GM12878 (cell line): ENCODE data around the gene SLC46A2. TPM values are rescaled to one million over a fixed set of nuclear protein-coding genes. Genes with fewer than 3 reads are reported as not detected.

Experiments
- ATAC-seq: fragments of 200-7000 bp; cut with Tn5 transposase; 3 replicates; pipeline ENCODE4 v1.9.1; 2020; ENCODE audit warnings: mild to moderate bottlenecking, moderate library complexity
- BruUV-seq: library from RNA; stranded (reverse); fragments of 400-500 nt; replicated peaks from 2 replicates; lab custom pipeline; 2021; lab: Mats Ljungman, UMichigan
- CTCF ChIA-PET: fragments of 300-600 bp; sonication (Branson Sonifier 250); formaldehyde crosslinking; extraction: SDS; loops from one replicate; lab custom pipeline; 2021; ENCODE audit warnings: inconsistent platforms; lab: Yijun Ruan, JAX
- POLR2A ChIA-PET: fragments of 350-600 bp; formaldehyde crosslinking; extraction: SDS; loops from one replicate; lab custom pipeline; 2021; ENCODE audit warnings: inconsistent platforms; lab: Charles Lee
- RAD21 ChIA-PET: fragments of 300-600 bp; sonication (Branson Sonifier 250); formaldehyde crosslinking; loops from one replicate; lab custom pipeline; 2023; ENCODE audit warnings: antibody characterized with exemption; ENCODE audit not compliant: unreplicated experiment; lab: Charles Lee
- SMC1A ChIA-PET: fragments of 300-600 bp; sonication (Branson Sonifier 250); formaldehyde crosslinking; loops from one replicate; lab custom pipeline; 2023; ENCODE audit not compliant: unreplicated experiment, uncharacterized antibody; lab: Charles Lee
- DNase-seq: peaks from one replicate; pipeline ENCODE4 v3.0.0-alpha.2; 2011; ENCODE audit warnings: low read depth, low spot score
- FAIRE-seq: peaks from 3 replicates; lab custom pipeline; 2011; peaks lifted over from hg19 to GRCh38; lab: Jason Lieb, UNC
- H2AFZ ChIP-seq: 2 replicates; pipeline ENCODE4 v1.6.0; 2011; ENCODE audit warnings: low read depth, low read length, control low read depth; ENCODE audit not compliant: control insufficient read depth
- H3K27ac ChIP-seq: 2 replicates; pipeline ENCODE4 v1.5.1; 2011; ENCODE audit warnings: control low read depth; ENCODE audit not compliant: control insufficient read depth, insufficient read depth
- H3K27me3 ChIP-seq, 2 experiments: replicated peaks in 1 of 2; 2 replicates each; pipeline versions ENCODE4 v1.6.0 to v1.6.1; 2011; ENCODE audit warnings: low read length in 1 of 2; ENCODE audit not compliant: control insufficient read depth in 2 of 2, insufficient read depth in 2 of 2
- H3K36me3 ChIP-seq, 2 experiments: 2 replicates each; pipeline ENCODE4 v1.5.1; 2011; ENCODE audit warnings: low read length in 1 of 2; ENCODE audit not compliant: control insufficient read depth in 2 of 2, insufficient read depth in 2 of 2
- H3K4me1 ChIP-seq: 2 replicates; pipeline ENCODE4 v1.6.1; 2011; ENCODE audit warnings: mild to moderate bottlenecking, low read length, moderate library complexity, mixed read lengths; ENCODE audit not compliant: control insufficient read depth, insufficient read depth
- H3K4me2 ChIP-seq: 2 replicates; pipeline ENCODE4 v1.6.0; 2011; ENCODE audit warnings: control low read depth; ENCODE audit not compliant: control insufficient read depth, insufficient read depth
- H3K4me3 ChIP-seq: fragments of 200-600 bp; sonication (generic); 2 replicates; pipeline ENCODE4 v1.5.1; 2016
- H3K79me2 ChIP-seq: 2 replicates; pipeline ENCODE4 v1.6.0; 2011; ENCODE audit warnings: low read length; ENCODE audit not compliant: control insufficient read depth, insufficient read depth
- H3K9ac ChIP-seq: 2 replicates; pipeline ENCODE4 v1.8.0; 2011; ENCODE audit warnings: low read length, control low read depth, mixed read lengths; ENCODE audit not compliant: control insufficient read depth, insufficient read depth
- H3K9me3 ChIP-seq: replicated peaks from 3 replicates; pipeline ENCODE4 v1.5.1; 2011; ENCODE audit warnings: mild to moderate bottlenecking, low read length; ENCODE audit not compliant: control insufficient read depth, insufficient read depth
- H4K20me1 ChIP-seq: 2 replicates; pipeline ENCODE4 v1.6.0; 2011; ENCODE audit not compliant: control insufficient read depth, insufficient read depth
- CHD1 ChIP-seq: IDR thresholded peaks from 2 replicates; pipeline ENCODE4 v1.6.1; 2012; ENCODE audit warnings: low read depth, low read length, improper control_type of control experiment
- CREB1 ChIP-seq: IDR thresholded peaks from 2 replicates; pipeline ENCODE4 v1.6.1; 2012; ENCODE audit warnings: low read depth, mild to moderate bottlenecking, inconsistent platforms
- ETV6 ChIP-seq, 2 experiments: fragments of 450-650 bp in 1 of 2; IDR thresholded peaks in 1 of 2; conservative IDR thresholded peaks in 1 of 2; 2 replicates each; pipeline ENCODE4 v1.6.1; 2014; ENCODE audit warnings: antibody characterized with exemption in 1 of 2, borderline replicate concordance in 1 of 2, low read depth in 1 of 2, mild to moderate bottlenecking in 1 of 2, moderate library complexity in 1 of 2
- JUND ChIP-seq: IDR thresholded peaks from 2 replicates; pipeline ENCODE4 v1.6.1; 2012; ENCODE audit warnings: low read depth, mild to moderate bottlenecking, low read length, improper control_type of control experiment, moderate library complexity
- KLF5 ChIP-seq: fragments of 450-650 bp; IDR thresholded peaks from 2 replicates; pipeline ENCODE4 v1.6.1; 2014; ENCODE audit warnings: mild to moderate bottlenecking; ENCODE audit not compliant: partially characterized antibody
- LARP7 ChIP-seq: fragments of 450-650 bp; IDR thresholded peaks from 2 replicates; pipeline ENCODE4 v1.6.1; 2017; ENCODE audit warnings: mild to moderate bottlenecking
- MTA3 ChIP-seq: IDR thresholded peaks from 2 replicates; pipeline ENCODE4 v1.6.1; 2012; ENCODE audit warnings: low read length, inconsistent platforms, borderline replicate concordance
- MYB ChIP-seq: fragments of 150-350 bp; IDR thresholded peaks from 2 replicates; pipeline ENCODE4 v1.6.1; 2014; ENCODE audit warnings: mild to moderate bottlenecking, low read depth, low read length, borderline replicate concordance
- NFYA ChIP-seq: IDR thresholded peaks from 2 replicates; pipeline ENCODE4 v1.6.1; 2011; ENCODE audit warnings: low read depth, mild to moderate bottlenecking, low read length, improper control_type of control experiment, borderline replicate concordance
- NR2C1 ChIP-seq: fragments of 450-650 bp; IDR thresholded peaks from 2 replicates; pipeline ENCODE4 v1.6.1; 2017; ENCODE audit warnings: antibody characterized with exemption, mild to moderate bottlenecking, moderate library complexity
- POLR2A ChIP-seq: IDR thresholded peaks from 2 replicates; pipeline ENCODE4 v1.6.1; 2011; ENCODE audit warnings: low read depth, mild to moderate bottlenecking, low read length
- RAD21 ChIP-seq: IDR thresholded peaks from 2 replicates; pipeline ENCODE4 v1.6.1; 2011; ENCODE audit warnings: mild to moderate bottlenecking, low read depth, low read length, moderate library complexity; ENCODE audit not compliant: insufficient read depth
- SMARCA5 ChIP-seq: fragments of 450-650 bp; IDR thresholded peaks from 2 replicates; pipeline ENCODE4 v1.6.1; 2017; ENCODE audit warnings: mild to moderate bottlenecking
- SP1 ChIP-seq: IDR thresholded peaks from one replicate; pipeline ENCODE4 v1.6.1; 2011; ENCODE audit warnings: low read depth, low read length
- STAT3 ChIP-seq: IDR thresholded peaks from 2 replicates; pipeline ENCODE4 v1.6.1; 2011; ENCODE audit warnings: low read depth, low read length, improper control_type of control experiment
- ZZZ3 ChIP-seq: IDR thresholded peaks from 2 replicates; pipeline ENCODE4 v1.6.1; 2011; ENCODE audit warnings: low read depth; ENCODE audit not compliant: control insufficient read depth, insufficient read length
- WGBS: methylation state at CpG from one replicate; pipeline ENCODE4 v1.1.6; 2016; ENCODE audit warnings: low lambda C conversion rate; ENCODE audit not compliant: insufficient replicate concordance, insufficient coverage; ENCODE audit errors: missing lambda C conversion rate; 5-methylcytosine and 5-hydroxymethylcytosine counted together
- in situ Hi-C: fragments of 300-500 bp; cut with MboI; formaldehyde crosslinking; loops from 9 replicates; pipeline ENCODE4 v1.14.3; 2018; ENCODE audit warnings: mixed read lengths
- intact Hi-C: fragments of 100-400 bp; cut with micrococcal nuclease; formaldehyde crosslinking; loops from one replicate; pipeline ENCODE4 v1.14.2; 2022; ENCODE audit not compliant: unreplicated experiment
- polyA plus RNA-seq, 11 experiments: library from polyadenylated mRNA; depleted of rRNA in 4 of 11; unstranded in 6 of 11; stranded (reverse) in 5 of 11; fragments of >200 nt; fragmentation: Nextera tagmentation in 4 of 11; fragmentation: Illumina TruSeq in 1 of 11; extraction: Ambion mirVana in 4 of 11; extraction: Trizol in 1 of 11; gene quantifications; 1 replicate in 1 of 11; 2 replicates in 10 of 11; pipeline versions ENCODE4 v1.2.1 to v1.2.3, GENCODE V29; 2011 to 2016; ENCODE audit warnings: inconsistent platforms in 2 of 11, missing spikeins in 2 of 11, low read depth in 1 of 11
- total RNA-seq, 4 experiments: library from RNA; depleted of rRNA in 3 of 4; stranded (reverse); fragments of >200 nt in 3 of 4; fragmentation: Illumina TruSeq in 1 of 4; extraction: Trizol in 1 of 4; gene quantifications; 2 replicates each; pipeline versions ENCODE4 v1.2.1 to v1.2.3, GENCODE V29; 2013 to 2021
- TF ChIP-seq, protein P1 (sequence below): IDR thresholded peaks from 2 replicates; pipeline ENCODE4 v1.6.1; 2012; ENCODE audit warnings: low read depth, low read length, improper control_type of control experiment
- TF ChIP-seq, protein P2 (sequence below): IDR thresholded peaks from 2 replicates; pipeline ENCODE4 v1.6.1; 2011; ENCODE audit warnings: low read depth, mild to moderate bottlenecking, low read length, moderate library complexity, borderline replicate concordance; ENCODE audit errors: extremely low read depth

The SLC46A2 gene
- total and polyA plus RNA-seq, 10 of the 15 experiments (the other 5 are each of a cell fraction or from before 2014, with no cell fraction given): not detected

DNA sequence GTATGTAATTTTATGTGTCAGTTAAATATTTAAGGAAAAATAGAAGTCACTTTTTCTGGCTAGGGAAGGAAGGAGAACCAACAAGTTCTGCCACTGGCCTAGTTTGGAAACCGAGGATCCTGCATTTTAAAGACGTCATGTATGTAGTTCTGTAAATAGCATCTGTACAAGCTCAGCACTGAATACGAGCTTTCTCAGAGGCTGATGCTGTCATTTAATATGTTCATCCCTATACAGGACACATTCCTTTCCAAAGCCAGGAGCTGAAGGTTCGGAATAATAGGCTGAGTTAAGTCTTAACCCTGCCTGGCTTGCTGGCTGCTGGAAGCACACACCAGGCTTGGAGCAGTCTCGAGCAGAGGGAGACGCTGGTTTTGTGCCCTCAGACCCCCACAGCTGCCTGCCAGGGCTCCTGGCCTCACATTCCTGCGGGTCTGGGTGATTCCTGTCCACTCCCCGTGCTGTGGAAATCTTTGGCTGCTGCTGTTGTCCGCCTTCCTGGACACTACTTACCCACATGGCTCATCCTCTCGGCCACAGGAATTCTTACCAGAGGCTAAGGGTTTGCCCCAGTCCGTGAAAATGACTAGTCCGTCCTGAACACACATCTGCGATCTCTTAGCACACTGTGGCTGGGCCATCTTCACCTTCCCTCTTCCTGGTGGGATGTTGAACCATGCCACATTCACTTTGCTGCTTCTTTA lies 36.6 kb downstream of the SLC46A2 start (continued):
- TF ChIP-seq JUND: no peak
- no peak for TF ChIP-seq CREB1
- no peak for TF ChIP-seq CHD1

DNA sequence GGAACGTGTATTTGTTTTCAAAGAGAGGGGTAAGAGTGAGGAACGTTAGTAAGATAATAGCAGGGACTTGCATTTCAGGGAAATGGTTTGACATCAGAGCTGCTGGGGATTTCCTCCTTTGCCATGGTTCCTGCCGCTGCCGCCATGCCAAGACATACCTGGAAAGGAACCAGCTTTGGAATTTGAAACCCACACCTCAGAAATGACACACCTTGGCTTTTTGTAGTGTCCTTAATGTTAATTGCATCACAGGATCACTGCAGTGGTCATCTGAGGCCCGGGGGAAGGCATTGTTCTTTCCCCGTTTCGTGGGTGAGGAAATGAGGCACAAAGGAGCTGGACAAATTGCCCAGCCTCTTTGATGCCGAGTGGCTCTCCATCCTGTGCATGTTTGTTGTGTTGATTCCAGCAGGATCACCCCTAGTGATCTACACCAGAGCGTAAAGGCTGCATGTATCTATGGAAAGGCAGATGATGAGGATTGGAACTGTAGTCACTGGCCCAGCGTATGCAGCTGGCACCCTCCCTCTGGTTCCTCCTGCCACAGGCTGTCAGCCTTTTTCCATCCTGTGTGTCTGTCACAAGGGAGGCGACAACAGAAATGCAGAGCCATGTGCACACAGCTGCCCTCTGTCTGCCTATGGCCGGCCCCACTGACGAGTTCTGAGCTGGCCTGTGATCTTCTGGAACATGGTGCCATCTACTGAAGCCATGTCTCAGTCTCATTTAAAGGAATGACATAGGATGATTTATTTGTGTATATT lies 37.8 kb downstream of the SLC46A2 start:
- no peak overlapping the region for H3K4me3 ChIP-seq
- no peaks in the 10 kb centered on the region; a peak in 1 of 4 replicates for H3K27me3 ChIP-seq
- H3K36me3 ChIP-seq: no peaks in the 10 kb centered on the region
- H3K79me2 ChIP-seq: no peaks in the 10 kb centered on the region
- no peak overlapping the region for H3K9ac ChIP-seq
- H3K27ac ChIP-seq: no peak overlapping the region
- ChIA-PET POLR2A (no interaction called here), CTCF (interaction anchor here (1.8 kb wide), 1 partner anchor 50 kb away, joined by 8 read pairs; no protein-coding TSS in a partner anchor), SMC1A (interaction anchor here (1.2 kb wide), 1 partner anchor 50 kb away, joined by 4 read pairs; no protein-coding TSS in a partner anchor), RAD21 (no interaction called here)
- H3K4me1 ChIP-seq: peaks cover 4% of the 10 kb centered on the region
- no peaks in the 10 kb centered on the region for H3K9me3 ChIP-seq
- ATAC-seq (no peak), DNase-seq (no peak), FAIRE-seq (no peak)
- 74% methylated on average over 13 of the region's 13 CpGs for WGBS
- H2AFZ ChIP-seq: no peak overlapping the region
- H4K20me1 ChIP-seq: no peaks in the 10 kb centered on the region
- intact Hi-C loops (no loop called here), in situ Hi-C loops (no loop called here)
- TF ChIP-seq JUND (no peak), ETV6 (conservative IDR thresholded peaks at IDR 0.05 in 1 of 2, IDR thresholded peaks at IDR 0.05 in 1 of 2; ENCODE audit: borderline replicate concordance in 1 of 2, low read depth in 1 of 2) (no peak), POLR2A (no peak), MTA3 (no peak), SMARCA5 (no peak), STAT3 (no peak), MYB (no peak), LARP7 (no peak), SP1 (no peak), ZZZ3 (no peak), NR2C1 (no peak), RAD21 (no peak), KLF5 (no peak), NFYA (no peak)
- TF ChIP-seq, protein P1, sequence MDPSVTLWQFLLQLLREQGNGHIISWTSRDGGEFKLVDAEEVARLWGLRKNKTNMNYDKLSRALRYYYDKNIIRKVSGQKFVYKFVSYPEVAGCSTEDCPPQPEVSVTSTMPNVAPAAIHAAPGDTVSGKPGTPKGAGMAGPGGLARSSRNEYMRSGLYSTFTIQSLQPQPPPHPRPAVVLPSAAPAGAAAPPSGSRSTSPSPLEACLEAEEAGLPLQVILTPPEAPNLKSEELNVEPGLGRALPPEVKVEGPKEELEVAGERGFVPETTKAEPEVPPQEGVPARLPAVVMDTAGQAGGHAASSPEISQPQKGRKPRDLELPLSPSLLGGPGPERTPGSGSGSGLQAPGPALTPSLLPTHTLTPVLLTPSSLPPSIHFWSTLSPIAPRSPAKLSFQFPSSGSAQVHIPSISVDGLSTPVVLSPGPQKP: no peak
- TF ChIP-seq, protein P2, sequence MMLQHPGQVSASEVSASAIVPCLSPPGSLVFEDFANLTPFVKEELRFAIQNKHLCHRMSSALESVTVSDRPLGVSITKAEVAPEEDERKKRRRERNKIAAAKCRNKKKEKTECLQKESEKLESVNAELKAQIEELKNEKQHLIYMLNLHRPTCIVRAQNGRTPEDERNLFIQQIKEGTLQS: no peak
- H3K4me2 ChIP-seq: no peak overlapping the region
- no TSS peak for BruUV-seq
